GM23338 (cell line): ENCODE results near the gene FGFR3. TPM values are rescaled to one million over a fixed set of nuclear protein-coding genes. Genes with fewer than 3 reads are reported as not detected.

Source experiments
- ZNF331 ChIP-seq: fragments of 250-450 bp; sonication (Bioruptor Pico); IDR thresholded peaks from 2 replicates; pipeline ENCODE4 v1.5.0; 2020; ENCODE audit warnings: low read depth, mild to moderate bottlenecking, moderate library complexity
- polyA plus RNA-seq: library from polyadenylated mRNA; unstranded; fragments of >200 nt; fragmentation: Nextera tagmentation; extraction: Ambion mirVana; gene quantifications from 2 replicates; pipeline ENCODE4 v1.2.1, GENCODE V29; 2016
- total RNA-seq: library from RNA; depleted of rRNA; stranded (reverse); fragments of >200 nt; shearing (Covaris generic); gene quantifications from 2 replicates; pipeline ENCODE4 v1.2.3, GENCODE V29; 2014
- TF ChIP-seq, protein P1 (sequence below): fragments of 250-450 bp; sonication (Bioruptor Pico); IDR thresholded peaks from 2 replicates; pipeline ENCODE4 v1.5.0; 2020; ENCODE audit warnings: mild to moderate bottlenecking, moderate library complexity
- TF ChIP-seq, protein P2 (sequence below): IDR thresholded peaks from 2 replicates; pipeline ENCODE4 v1.6.1; 2016; ENCODE audit warnings: antibody characterized with exemption
- TF ChIP-seq, protein P3 (sequence below), 2 experiments: fragments of 200-600 bp in 1 of 2; sonication (generic) in 1 of 2; conservative IDR thresholded peaks; 2 replicates each; pipeline versions ENCODE4 v1.5.1 to v1.6.1; 2016 to 2017; ENCODE audit warnings: antibody characterized with exemption in 2 of 2, low read depth in 2 of 2, mild to moderate bottlenecking in 2 of 2, moderate library complexity in 1 of 2

The FGFR3 gene
- total and polyA plus RNA-seq, 2 experiments from 2014 or later, result 3.6 to 17.4 TPM

DNA sequence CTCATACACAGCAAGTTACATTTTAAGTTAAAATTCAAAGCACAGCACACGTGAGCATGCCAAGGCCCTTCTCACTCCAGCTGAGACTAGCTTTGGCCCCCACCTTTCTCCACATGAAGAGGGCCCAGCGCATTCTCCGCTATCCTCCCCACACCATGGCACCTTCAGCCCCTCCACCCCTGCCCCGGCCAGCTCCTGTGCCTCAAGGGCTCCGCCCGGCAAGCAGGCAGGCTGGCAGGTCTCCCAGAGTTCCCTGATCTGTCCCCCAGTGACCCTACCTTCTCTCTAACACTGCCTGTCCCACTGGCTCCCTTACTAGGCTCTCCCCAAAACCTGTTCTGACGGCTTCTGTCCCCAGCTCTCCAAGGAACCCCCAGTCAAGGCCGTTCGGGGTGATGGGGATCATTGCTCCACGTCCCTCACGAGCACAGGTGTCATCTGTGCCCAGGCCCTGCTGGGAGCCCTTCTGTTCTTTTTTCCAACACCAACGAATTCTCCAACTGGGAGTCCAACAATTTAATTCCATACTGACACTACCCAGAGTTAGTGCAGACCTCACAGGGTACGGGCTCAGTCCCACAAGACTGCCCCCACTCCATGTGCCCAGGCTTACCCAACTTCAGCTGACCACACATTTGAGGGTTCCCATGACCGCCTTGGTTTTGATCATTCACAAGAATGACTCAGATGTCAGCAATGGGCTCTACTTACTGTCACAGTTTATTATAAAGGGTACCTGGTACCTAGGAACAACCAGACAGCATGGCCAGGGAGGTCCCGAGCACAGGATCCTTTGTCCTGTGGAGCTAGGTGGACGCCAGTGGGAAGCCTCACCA is 58.7 kb downstream of the FGFR3 start (continued):
- TF ChIP-seq, protein P1, sequence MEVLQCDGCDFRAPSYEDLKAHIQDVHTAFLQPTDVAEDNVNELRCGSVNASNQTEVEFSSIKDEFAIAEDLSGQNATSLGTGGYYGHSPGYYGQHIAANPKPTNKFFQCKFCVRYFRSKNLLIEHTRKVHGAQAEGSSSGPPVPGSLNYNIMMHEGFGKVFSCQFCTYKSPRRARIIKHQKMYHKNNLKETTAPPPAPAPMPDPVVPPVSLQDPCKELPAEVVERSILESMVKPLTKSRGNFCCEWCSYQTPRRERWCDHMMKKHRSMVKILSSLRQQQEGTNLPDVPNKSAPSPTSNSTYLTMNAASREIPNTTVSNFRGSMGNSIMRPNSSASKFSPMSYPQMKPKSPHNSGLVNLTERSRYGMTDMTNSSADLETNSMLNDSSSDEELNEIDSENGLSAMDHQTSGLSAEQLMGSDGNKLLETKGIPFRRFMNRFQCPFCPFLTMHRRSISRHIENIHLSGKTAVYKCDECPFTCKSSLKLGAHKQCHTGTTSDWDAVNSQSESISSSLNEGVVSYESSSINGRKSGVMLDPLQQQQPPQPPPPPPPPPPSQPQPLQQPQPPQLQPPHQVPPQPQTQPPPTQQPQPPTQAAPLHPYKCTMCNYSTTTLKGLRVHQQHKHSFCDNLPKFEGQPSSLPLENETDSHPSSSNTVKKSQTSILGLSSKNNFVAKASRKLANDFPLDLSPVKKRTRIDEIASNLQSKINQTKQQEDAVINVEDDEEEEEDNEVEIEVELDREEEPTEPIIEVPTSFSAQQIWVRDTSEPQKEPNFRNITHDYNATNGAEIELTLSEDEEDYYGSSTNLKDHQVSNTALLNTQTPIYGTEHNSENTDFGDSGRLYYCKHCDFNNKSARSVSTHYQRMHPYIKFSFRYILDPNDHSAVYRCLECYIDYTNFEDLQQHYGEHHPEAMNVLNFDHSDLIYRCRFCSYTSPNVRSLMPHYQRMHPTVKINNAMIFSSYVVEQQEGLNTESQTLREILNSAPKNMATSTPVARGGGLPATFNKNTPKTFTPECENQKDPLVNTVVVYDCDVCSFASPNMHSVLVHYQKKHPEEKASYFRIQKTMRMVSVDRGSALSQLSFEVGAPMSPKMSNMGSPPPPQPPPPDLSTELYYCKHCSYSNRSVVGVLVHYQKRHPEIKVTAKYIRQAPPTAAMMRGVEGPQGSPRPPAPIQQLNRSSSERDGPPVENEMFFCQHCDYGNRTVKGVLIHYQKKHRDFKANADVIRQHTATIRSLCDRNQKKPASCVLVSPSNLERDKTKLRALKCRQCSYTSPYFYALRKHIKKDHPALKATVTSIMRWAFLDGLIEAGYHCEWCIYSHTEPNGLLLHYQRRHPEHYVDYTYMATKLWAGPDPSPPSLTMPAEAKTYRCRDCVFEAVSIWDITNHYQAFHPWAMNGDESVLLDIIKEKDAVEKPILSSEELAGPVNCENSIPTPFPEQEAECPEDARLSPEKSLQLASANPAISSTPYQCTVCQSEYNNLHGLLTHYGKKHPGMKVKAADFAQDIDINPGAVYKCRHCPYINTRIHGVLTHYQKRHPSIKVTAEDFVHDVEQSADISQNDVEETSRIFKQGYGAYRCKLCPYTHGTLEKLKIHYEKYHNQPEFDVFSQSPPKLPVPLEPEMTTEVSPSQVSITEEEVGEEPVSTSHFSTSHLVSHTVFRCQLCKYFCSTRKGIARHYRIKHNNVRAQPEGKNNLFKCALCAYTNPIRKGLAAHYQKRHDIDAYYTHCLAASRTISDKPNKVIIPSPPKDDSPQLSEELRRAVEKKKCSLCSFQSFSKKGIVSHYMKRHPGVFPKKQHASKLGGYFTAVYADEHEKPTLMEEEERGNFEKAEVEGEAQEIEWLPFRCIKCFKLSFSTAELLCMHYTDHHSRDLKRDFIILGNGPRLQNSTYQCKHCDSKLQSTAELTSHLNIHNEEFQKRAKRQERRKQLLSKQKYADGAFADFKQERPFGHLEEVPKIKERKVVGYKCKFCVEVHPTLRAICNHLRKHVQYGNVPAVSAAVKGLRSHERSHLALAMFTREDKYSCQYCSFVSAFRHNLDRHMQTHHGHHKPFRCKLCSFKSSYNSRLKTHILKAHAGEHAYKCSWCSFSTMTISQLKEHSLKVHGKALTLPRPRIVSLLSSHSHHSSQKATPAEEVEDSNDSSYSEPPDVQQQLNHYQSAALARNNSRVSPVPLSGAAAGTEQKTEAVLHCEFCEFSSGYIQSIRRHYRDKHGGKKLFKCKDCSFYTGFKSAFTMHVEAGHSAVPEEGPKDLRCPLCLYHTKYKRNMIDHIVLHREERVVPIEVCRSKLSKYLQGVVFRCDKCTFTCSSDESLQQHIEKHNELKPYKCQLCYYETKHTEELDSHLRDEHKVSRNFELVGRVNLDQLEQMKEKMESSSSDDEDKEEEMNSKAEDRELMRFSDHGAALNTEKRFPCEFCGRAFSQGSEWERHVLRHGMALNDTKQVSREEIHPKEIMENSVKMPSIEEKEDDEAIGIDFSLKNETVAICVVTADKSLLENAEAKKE (CRISPR knock-in tag), result no peak
- TF ChIP-seq, protein P2, sequence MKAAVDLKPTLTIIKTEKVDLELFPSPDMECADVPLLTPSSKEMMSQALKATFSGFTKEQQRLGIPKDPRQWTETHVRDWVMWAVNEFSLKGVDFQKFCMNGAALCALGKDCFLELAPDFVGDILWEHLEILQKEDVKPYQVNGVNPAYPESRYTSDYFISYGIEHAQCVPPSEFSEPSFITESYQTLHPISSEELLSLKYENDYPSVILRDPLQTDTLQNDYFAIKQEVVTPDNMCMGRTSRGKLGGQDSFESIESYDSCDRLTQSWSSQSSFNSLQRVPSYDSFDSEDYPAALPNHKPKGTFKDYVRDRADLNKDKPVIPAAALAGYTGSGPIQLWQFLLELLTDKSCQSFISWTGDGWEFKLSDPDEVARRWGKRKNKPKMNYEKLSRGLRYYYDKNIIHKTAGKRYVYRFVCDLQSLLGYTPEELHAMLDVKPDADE, result no peak
- TF ChIP-seq ZNF331 (CRISPR knock-in tag), result no peak
- TF ChIP-seq, protein P3, sequence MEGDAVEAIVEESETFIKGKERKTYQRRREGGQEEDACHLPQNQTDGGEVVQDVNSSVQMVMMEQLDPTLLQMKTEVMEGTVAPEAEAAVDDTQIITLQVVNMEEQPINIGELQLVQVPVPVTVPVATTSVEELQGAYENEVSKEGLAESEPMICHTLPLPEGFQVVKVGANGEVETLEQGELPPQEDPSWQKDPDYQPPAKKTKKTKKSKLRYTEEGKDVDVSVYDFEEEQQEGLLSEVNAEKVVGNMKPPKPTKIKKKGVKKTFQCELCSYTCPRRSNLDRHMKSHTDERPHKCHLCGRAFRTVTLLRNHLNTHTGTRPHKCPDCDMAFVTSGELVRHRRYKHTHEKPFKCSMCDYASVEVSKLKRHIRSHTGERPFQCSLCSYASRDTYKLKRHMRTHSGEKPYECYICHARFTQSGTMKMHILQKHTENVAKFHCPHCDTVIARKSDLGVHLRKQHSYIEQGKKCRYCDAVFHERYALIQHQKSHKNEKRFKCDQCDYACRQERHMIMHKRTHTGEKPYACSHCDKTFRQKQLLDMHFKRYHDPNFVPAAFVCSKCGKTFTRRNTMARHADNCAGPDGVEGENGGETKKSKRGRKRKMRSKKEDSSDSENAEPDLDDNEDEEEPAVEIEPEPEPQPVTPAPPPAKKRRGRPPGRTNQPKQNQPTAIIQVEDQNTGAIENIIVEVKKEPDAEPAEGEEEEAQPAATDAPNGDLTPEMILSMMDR (conservative IDR thresholded peaks at IDR 0.05; ENCODE audit: low read depth in 2 of 2), result no peak
